MM.1S (cell line): ENCODE data around the gene STAT6.
"Not testable (repeated sequence)": the region's sequence is repeated elsewhere in the genome, so short reads cannot be mapped to it uniquely, and the experiment has no call there.

Source experiments
- EZH2phosphoT487 ChIP-seq: fragments of 300-600 bp; sonication (generic); IDR thresholded peaks from 2 replicates; pipeline ENCODE4 v1.6.1; 2018; ENCODE audit warnings: antibody characterized with exemption, low read length
- TF ChIP-seq, protein P1 (sequence below): fragments of 300-600 bp; sonication (generic); IDR thresholded peaks from 2 replicates; pipeline ENCODE4 v1.5.1; 2016; ENCODE audit warnings: antibody characterized with exemption, low read length, mixed read lengths

DNA sequence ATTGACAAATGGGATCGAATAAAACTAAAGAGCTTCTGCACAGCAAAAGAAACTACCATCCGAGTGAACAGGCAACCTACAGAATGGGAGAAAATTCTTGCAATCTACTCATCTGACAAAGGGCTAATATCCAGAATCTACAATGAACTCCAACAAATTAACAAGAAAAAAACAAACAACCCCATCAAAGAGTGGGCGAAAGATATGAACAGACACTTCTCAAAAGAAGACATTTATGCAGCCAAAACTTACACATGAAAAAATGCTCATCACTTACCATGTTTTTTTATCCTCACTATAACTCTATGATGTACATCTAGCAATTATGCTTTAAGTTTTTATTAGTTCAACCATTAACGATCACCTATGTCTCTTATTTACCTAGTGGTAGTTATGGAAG is 57.3 kb downstream of the STAT6 start:
- TF ChIP-seq, protein P1, sequence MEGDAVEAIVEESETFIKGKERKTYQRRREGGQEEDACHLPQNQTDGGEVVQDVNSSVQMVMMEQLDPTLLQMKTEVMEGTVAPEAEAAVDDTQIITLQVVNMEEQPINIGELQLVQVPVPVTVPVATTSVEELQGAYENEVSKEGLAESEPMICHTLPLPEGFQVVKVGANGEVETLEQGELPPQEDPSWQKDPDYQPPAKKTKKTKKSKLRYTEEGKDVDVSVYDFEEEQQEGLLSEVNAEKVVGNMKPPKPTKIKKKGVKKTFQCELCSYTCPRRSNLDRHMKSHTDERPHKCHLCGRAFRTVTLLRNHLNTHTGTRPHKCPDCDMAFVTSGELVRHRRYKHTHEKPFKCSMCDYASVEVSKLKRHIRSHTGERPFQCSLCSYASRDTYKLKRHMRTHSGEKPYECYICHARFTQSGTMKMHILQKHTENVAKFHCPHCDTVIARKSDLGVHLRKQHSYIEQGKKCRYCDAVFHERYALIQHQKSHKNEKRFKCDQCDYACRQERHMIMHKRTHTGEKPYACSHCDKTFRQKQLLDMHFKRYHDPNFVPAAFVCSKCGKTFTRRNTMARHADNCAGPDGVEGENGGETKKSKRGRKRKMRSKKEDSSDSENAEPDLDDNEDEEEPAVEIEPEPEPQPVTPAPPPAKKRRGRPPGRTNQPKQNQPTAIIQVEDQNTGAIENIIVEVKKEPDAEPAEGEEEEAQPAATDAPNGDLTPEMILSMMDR, result not testable (repeated sequence)
- not testable (repeated sequence) for TF ChIP-seq EZH2phosphoT487
